OCI-LY3 (cell line): ENCODE results near the gene STX10.

Source experiments
- H2AFZ ChIP-seq: fragments of 200-600, 300-600 bp; shearing (Covaris generic); 2 replicates; pipeline ENCODE4 v1.6.0; 2014; ENCODE audit warnings: antibody characterized with exemption, low read depth, low read length
- H3K27ac ChIP-seq: fragments of 200-600, 300-600 bp; sonication (generic); 2 replicates; pipeline ENCODE4 v1.5.1; 2014; ENCODE audit warnings: mild to moderate bottlenecking, low read length, moderate library complexity, mixed read lengths
- H3K27me3 ChIP-seq: fragments of 200-600, 300-600 bp; sonication (generic); 2 replicates; pipeline ENCODE4 v1.6.1; 2014; ENCODE audit warnings: low read depth, low read length, mixed read lengths
- H3K36me3 ChIP-seq: fragments of 200-600, 300-600 bp; sonication (generic); replicated peaks from 2 replicates; pipeline ENCODE3; 2014; ENCODE audit warnings: low read depth, low read length, mixed read lengths
- H3K4me1 ChIP-seq: fragments of 300-600, 200-600 bp; sonication (generic); 2 replicates; pipeline ENCODE4 v1.6.1; 2014; ENCODE audit warnings: low read length, mixed read lengths
- H3K4me2 ChIP-seq: fragments of 200-600, 300-600 bp; sonication (generic); 2 replicates; pipeline ENCODE4 v1.6.1; 2014; ENCODE audit warnings: low read length, mixed read lengths
- H3K4me3 ChIP-seq: fragments of 300-600, 200-600 bp; sonication (generic); 2 replicates; pipeline ENCODE4 v1.5.1; 2014; ENCODE audit warnings: antibody characterized with exemption, mild to moderate bottlenecking, low read length, moderate library complexity
- H3K79me2 ChIP-seq: fragments of 300-600, 200-600 bp; shearing (Covaris generic); 2 replicates; pipeline ENCODE4 v1.6.1; 2014; ENCODE audit warnings: mild to moderate bottlenecking, low read length, mixed read lengths
- H3K9ac ChIP-seq: fragments of 300-600, 200-600 bp; shearing (Covaris generic); 2 replicates; pipeline ENCODE4 v1.6.0; 2014; ENCODE audit warnings: mild to moderate bottlenecking, low read length, moderate library complexity
- H3K9me3 ChIP-seq: fragments of 200-600, 300-600 bp; shearing (Covaris generic); 2 replicates; pipeline ENCODE4 v1.6.1; 2014; ENCODE audit warnings: low read length, mixed read lengths; ENCODE audit not compliant: insufficient read depth
- H4K20me1 ChIP-seq: fragments of 200-600, 300-600 bp; sonication (generic); 2 replicates; pipeline ENCODE4 v1.6.1; 2016; ENCODE audit warnings: low read length, mixed read lengths; ENCODE audit not compliant: insufficient read depth
- EZH2phosphoT487 ChIP-seq: fragments of 200-600 bp; shearing (Covaris generic); IDR thresholded peaks from 2 replicates; pipeline ENCODE4 v1.6.1; 2018; ENCODE audit warnings: antibody characterized with exemption, mixed run types, low read depth
- TF ChIP-seq, protein P1 (sequence below): fragments of 200-600, 300-600 bp; sonication (generic); IDR thresholded peaks from 2 replicates; pipeline ENCODE4 v1.5.1; 2014; ENCODE audit warnings: antibody characterized with exemption, low read length, low read depth

STX10 gene

DNA sequence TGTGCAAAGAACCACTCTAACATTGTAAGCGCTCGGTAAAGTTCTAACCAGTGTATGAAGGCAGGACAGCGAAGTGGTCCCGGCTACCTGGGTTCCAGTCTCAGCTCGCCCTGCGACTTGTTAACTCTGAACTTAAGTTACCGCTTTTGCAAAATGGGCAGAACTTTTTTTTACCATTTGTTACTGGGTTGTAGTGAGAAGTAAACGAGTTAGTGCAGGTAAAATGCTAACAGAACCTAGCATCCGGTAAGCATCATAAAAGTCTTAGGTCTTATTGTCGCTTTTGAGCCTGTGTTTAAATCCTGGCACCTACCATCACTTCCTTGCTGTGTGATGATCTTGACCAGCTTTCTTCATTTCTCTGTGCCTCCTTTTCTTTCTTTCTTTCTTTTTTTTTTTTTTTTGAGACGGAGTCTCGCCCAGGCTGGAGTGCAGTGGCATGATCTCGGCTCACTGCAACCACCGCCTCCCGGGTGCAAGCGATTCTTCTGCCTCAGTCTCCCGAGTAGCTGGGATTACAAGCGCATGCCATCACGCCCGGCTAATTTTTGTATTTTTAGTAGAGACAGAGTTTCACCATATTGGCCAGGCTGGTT, 32.9 kb downstream of the STX10 start:
- Histone ChIP-seq H3K9ac (peak overlapping the region; percentile 79), H2AFZ (peak overlapping the region; percentile 84), H3K9me3 (no peaks in the 10 kb centered on the region), H3K4me2 (peak overlapping the region; percentile 97), H3K27ac (peak overlapping the region; percentile 80), H3K4me3 (peak overlapping the region; percentile 86), H3K4me1 (peaks cover 16% of the 10 kb centered on the region), H3K36me3 (peaks cover 13% of the 10 kb centered on the region), H3K79me2 (peaks cover 63% of the 10 kb centered on the region), H4K20me1 (peaks cover 35% of the 10 kb centered on the region), H3K27me3 (no peaks in the 10 kb centered on the region)
- TF ChIP-seq, protein P1, sequence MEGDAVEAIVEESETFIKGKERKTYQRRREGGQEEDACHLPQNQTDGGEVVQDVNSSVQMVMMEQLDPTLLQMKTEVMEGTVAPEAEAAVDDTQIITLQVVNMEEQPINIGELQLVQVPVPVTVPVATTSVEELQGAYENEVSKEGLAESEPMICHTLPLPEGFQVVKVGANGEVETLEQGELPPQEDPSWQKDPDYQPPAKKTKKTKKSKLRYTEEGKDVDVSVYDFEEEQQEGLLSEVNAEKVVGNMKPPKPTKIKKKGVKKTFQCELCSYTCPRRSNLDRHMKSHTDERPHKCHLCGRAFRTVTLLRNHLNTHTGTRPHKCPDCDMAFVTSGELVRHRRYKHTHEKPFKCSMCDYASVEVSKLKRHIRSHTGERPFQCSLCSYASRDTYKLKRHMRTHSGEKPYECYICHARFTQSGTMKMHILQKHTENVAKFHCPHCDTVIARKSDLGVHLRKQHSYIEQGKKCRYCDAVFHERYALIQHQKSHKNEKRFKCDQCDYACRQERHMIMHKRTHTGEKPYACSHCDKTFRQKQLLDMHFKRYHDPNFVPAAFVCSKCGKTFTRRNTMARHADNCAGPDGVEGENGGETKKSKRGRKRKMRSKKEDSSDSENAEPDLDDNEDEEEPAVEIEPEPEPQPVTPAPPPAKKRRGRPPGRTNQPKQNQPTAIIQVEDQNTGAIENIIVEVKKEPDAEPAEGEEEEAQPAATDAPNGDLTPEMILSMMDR, result no peak
- TF ChIP-seq EZH2phosphoT487, result no peak

DNA sequence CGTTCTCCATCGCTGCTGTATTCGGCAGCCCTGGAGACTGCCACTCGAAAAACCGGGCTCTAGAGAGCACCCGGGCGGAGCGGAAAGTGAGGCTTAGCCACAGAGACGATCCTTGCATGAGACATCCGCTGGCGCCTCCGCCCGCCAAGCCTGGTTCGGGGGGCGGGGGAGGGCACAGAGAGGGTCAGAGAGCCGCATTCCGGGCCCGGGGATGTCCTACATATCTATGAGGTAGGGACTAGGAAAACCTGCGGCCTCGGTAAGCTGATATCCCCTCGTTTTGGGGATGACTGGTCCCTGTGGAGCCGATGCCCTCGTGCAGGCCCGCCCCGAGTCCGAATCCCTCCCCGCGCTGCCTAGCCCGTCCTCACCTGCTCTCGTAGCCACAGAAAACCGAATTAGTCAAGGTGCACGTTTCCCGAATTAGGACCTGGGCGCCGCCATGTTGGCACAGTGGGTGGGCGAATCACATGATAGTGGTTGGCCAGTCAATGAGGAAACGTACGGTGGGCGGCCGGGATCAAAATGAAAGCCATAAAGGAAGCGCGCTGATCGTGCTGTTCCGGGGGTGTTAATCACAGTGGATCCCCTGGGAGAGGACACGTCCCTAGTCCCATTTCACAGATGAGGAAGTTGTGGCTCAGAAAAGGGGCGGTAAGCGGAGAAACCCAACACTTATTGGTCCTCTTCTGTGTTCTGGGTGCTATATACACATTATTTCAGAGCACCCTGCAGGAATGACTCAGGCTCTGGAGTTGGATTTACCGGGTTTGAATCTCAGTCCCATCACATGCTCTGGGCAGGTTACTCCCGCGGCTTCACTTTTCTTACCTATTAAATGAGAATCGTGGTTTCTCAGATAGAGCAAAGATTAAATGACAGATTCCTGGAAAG, 33.6 kb downstream of the STX10 start, which contains the start of gene TRMT1:
Gene TRMT1, minus strand, starts transcription at position 459 of the 894 bp plus-strand sequence. Its CDS starts 341 bp downstream, at position 118.
- TF ChIP-seq, protein P1, result no peak
- no peak for TF ChIP-seq EZH2phosphoT487
- Histone ChIP-seq H3K9ac (peak within 1 kb of the TSS; percentile 79), H3K4me1 (peaks cover 16% of the 10 kb centered on the region), H3K27ac (peak within 1 kb of the TSS; percentile 80), H3K4me2 (peak within 1 kb of the TSS; percentile 97), H3K4me3 (peak within 1 kb of the TSS; percentile 86), H3K9me3 (no peaks in the 10 kb centered on the region), H3K79me2 (peaks cover 56% of the 10 kb centered on the region), H3K36me3 (peaks cover 7% of the 10 kb centered on the region), H4K20me1 (peaks cover 28% of the 10 kb centered on the region), H2AFZ (peak within 1 kb of the TSS; percentile 84), H3K27me3 (no peaks in the 10 kb centered on the region)

DNA sequence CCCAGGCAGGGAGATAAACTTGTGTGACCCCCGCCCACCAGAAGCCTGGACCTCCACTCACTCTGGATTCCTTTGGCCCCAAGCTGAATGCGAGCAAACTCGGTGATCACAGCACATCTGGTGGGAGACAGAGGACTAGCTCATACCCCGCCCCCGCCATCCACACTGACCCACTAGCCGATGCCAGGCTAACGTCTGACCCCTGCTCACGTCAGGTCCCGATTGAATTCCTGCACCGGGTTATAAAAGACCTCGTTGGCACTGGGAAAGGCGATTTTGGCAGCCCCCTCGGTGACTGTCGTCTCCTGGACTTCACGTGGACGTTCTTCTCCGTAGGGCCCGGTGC, 34.3 kb downstream of the STX10 start:
- TF ChIP-seq, protein P1, result no peak
- TF ChIP-seq EZH2phosphoT487, result no peak
- Histone ChIP-seq H3K4me1 (peaks cover 16% of the 10 kb centered on the region), H2AFZ (no peak overlapping the region), H3K27me3 (no peaks in the 10 kb centered on the region), H3K27ac (0 out of 2 replicates have a peak overlapping the region, but pooled peaks have one; percentile 18), H3K4me2 (peak overlapping the region; percentile 85), H3K79me2 (peaks cover 49% of the 10 kb centered on the region), H3K9me3 (no peaks in the 10 kb centered on the region), H3K9ac (peak overlapping the region; percentile 79), H3K4me3 (peak overlapping the region; percentile 86), H3K36me3 (peaks cover 7% of the 10 kb centered on the region), H4K20me1 (peaks cover 21% of the 10 kb centered on the region)

DNA sequence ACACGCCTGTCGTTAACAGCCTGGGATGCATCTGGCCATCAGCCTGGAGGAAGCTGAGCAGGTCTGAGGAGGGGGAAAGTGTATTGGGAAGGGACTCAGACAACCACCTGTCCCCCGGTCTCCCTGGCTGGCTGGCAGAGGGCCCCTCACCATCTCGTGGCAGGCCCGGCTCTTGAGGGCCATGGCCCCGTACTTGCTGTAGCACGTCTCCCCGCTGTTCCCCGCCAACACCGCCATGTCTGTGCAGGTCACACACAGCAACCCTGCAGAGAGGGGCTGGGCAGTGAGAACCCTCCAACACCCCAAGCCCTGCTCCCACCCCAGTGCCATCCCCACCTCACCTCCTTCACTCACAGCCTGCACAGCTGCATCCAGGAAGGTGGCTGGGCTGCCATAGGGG, 37.6 kb downstream of the STX10 start:
- H3K36me3 ChIP-seq, result peaks cover 8% of the 10 kb centered on the region

More for the DNA sequence above, 37.6 kb downstream of the STX10 start:
- H4K20me1 ChIP-seq, result no peaks in the 10 kb centered on the region
- no peak overlapping the region for H3K4me3 ChIP-seq
- H3K27me3 ChIP-seq, result no peaks in the 10 kb centered on the region
- H3K4me2 ChIP-seq, result no peak overlapping the region
- TF ChIP-seq, protein P1, result no peak
- no peak for TF ChIP-seq EZH2phosphoT487
- H3K27ac ChIP-seq, result no peak overlapping the region
- H3K4me1 ChIP-seq, result peaks cover 7% of the 10 kb centered on the region
- H3K79me2 ChIP-seq, result peaks cover 18% of the 10 kb centered on the region
- no peak overlapping the region for H2AFZ ChIP-seq
- no peaks in the 10 kb centered on the region for H3K9me3 ChIP-seq
- no peak overlapping the region for H3K9ac ChIP-seq
